ENCODE measurements around the gene CEP112. TPM values are rescaled to one million over a fixed set of nuclear protein-coding genes. Genes with fewer than 3 reads are reported as not detected.

The CEP112 gene
- total RNA-seq, 1 donor from 2014 or later, result 20.7 TPM

DNA sequence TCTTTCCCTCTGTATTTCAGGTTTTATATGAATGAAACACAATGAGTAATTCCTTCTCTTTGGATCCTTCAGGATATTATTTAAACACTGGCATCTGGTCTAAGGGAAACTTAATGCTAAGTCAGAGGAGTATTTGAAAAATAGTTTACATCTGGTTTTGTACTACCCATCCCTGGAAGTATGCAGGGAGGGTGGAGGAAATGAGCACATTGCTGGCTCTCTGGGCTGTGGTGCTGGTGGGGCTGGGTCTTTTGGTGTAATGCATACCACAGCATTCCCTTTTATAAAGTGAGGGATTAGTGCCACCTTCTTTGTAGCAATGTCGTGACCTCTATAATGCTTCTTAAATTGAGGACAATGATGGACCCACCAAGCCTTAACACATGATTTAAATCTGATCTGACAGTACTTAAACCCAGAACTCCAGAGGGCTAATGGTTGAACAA is 525.0 kb downstream of the CEP112 start:
- DNase-seq, result no peak
- intact Hi-C loops (cut with DNase I), result no loop called here
- no peak for ATAC-seq (ENCODE audit: poor library complexity)

DNA sequence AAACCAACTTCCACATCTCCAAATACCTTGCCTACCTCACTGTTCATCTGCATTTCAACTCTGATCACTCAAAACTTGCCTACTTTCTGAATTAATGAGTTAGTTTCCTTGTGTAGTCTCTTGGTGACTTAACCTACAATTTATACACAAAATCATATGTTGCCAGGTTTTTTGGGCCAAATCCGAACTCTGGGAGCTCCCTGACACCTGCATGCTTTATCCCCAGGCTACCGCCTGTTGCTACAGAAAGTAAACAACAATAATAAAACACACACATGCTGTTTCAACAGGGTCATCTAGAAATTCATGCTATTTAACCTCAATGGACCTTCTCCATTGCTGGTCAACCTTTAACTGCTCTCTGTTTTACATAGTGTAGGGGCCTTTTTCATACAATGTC is 526.0 kb downstream of the CEP112 start:
- intact Hi-C loops (cut with DNase I), result no loop called here
- no peak for ATAC-seq (ENCODE audit: poor library complexity)
- no peak for DNase-seq

DNA sequence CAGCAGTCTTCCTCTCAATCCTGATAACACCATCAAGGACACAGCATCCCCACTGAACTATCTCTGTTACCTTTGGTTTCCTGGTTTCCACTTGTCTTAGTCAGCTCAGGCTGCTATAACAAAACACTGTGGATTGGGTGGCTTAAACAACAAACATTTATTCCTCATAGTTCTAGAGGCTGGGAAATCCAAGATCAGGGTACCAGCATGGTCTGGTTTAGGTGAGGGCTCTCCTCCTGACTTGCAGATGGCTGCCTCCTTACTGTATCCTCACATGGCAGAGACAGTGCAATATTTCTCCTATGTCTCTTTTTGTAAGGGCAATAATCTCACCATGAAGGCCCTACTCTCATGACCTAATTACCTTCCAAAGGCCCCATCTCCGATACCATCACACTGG is 527.2 kb downstream of the CEP112 start:
- ATAC-seq (ENCODE audit: poor library complexity), result no peak
- no peak for DNase-seq
- intact Hi-C loops (cut with DNase I), result no loop called here

DNA sequence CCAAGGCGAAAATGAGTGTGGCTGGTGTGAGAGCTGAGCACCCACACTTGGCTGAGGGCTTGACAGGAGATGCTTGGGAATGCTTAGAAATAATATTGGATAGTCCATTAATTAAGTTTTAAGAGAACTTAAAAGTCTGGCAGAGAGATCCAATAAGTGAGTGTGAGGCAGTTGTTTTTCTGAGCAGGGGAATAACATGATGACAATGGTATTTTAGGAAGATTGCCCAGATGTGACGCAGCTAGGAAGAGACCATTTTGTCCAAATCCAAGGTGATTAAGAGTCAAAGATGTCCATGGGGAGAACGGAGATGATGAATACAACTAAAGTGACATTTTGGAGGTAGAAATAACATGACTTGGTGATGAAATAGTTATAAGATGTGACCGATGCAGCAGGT is 527.7 kb downstream of the CEP112 start:
- intact Hi-C loops (cut with DNase I), result no loop called here
- no peak for DNase-seq

DNA sequence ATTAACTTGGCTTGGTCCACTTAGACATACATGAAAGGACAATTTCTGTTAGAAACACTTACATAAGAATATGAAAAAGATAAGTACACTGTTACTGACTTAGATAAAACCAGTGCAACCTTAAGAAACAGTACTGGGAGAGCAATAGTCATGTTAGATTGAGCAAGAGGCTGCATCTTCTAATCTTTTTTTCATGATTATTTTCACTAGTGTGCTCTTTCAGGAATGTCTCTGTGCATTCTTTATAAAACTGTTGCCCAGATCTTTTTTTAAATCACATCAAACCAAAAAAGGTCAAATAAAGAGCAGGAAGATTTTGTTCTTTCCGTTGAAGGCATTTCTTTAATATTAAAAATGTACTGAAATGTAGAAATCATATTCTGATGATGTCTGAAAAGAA is 529.7 kb downstream of the CEP112 start:
- intact Hi-C loops (cut with DNase I), result no loop called here
- DNase-seq, result no peak
- ATAC-seq (ENCODE audit: poor library complexity), result no peak

More for the DNA sequence above, 527.7 kb downstream of the CEP112 start:
- no peak for ATAC-seq (ENCODE audit: poor library complexity)

DNA sequence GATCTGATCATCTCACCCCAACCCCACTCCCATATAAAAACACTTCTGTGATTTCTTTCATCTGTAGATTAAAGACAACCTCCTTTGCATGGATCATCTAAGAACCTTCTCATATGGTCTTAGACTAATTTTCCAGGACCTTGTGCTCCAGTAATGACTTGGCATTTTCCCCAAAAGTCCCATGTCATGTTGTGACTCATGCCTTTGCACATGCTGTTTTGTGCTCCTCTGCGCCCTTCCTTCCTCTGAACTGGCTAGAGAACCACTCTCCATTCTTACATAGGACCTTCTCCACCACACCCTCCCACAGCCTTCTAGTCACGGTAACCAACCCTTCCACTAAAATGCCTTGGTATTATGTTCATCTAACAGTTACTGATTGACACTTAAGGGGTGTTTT is 531.0 kb downstream of the CEP112 start:
- no peak for ATAC-seq (ENCODE audit: poor library complexity)
- intact Hi-C loops (cut with DNase I), result no loop called here
- no peak for DNase-seq

DNA sequence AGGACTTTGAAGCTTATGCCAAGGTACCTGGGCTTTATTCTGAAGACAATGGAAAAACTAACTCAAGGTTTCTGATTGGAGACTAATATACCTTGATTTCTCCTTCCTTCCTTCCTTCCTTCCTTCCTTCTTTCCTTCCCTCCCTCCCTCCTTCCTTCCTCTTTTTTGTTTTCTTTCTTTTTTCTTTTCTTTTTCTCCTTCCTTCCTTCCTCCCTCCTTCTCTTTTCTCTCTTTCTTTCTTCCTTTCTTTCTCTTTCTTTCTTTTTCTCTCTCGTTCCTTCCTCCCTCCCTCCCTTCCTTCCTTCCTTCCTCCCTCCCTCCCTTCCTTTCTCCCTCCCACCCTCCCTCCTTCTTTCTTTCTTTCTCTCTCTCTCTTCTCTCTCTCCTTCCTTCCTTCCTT is 531.9 kb downstream of the CEP112 start:
- intact Hi-C loops (cut with DNase I), result no loop called here
- ATAC-seq (ENCODE audit: poor library complexity) (no peak), DNase-seq (no peak)

DNA sequence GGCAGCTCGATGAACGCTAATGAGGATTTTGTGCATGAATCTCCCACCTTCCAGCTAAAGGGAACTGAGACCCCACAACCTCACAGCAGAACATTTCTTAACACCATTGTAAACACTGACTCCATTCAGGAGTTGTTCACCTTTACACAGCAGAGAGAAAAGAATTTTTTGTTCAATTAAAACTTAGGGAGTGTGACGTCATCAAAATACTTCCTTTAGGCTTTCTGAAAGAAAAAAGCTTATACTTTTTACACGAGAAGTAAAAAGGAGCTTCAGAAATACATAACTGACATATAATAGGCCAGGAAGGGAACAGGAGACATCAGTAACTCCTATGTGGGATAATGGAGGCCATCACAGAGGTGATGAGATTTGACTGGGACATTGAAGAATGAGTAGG is 532.4 kb downstream of the CEP112 start:
- DNase-seq, result no peak
- no peak for ATAC-seq (ENCODE audit: poor library complexity)
- intact Hi-C loops (cut with DNase I), result no loop called here

DNA sequence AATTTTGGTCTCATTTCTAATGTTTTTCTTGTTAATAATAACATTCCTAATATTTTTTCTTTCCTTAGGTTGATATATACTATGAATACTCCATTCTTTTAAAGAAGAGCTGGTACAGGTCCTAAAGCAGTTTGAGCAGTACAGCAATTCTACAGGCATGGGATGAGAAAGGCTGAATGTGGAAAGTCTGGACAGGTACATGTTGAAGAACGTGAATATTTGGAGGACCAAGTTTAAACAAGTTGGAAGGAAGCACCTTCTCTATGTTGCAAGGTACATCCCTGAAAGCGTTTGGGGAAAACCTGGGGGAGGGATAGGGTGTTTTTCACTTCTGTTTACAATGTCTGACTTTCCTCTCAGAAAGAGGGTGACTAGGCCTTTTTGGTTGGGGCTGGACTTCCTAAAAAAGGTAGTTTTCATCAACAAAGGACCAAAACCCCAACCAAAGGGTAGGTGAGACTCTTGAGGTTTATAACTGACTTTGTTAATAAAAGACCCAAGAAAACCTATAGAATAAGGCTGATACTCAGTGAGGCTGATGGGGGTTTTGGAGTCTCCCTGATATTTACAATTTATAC is 534.6 kb downstream of the CEP112 start:
- intact Hi-C loops (cut with DNase I), result no loop called here
- DNase-seq, result no peak
- ATAC-seq (ENCODE audit: poor library complexity), result no peak

DNA sequence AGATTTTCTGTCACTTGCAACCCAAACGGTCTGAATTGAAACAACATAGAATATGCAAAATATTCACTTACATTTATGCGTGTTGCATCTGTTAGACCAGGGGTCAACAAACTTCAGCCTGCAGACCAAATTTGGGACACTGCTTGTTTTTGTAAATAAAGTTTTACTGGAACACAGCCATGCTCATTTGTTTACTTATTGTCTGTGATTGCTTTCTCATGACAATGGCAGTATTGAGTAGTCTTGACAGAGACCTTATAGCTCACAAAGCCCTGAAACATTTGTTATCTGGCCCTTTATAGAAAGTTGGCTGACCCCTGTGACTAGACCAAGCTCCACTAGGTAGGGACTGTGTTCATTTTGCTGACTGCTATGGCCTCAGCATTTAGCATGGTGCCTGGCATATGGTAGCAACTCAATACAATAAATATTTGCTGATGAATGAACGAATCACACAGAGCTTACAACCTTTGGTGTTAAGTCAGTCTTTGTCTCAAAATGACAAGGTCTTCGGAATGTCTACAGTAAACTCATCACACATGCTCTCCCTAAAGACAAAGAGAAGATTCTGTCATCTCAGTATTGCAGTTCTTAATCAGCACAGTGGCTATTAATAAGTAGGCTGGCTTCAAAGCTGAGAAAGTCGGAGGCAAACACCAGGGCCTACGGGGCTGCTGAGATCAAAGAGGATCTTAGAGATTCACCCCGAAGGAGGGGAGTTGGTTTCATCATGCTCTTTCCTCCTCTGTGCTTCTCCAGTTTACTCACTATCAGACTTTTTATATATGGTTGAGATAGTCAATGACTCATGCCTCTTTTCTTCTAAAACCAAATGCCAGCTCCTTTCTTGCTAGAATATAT is 535.3 kb downstream of the CEP112 start:
- intact Hi-C loops (cut with DNase I), result no loop called here
- DNase-seq, result no peak
- no peak for ATAC-seq (ENCODE audit: poor library complexity)

DNA sequence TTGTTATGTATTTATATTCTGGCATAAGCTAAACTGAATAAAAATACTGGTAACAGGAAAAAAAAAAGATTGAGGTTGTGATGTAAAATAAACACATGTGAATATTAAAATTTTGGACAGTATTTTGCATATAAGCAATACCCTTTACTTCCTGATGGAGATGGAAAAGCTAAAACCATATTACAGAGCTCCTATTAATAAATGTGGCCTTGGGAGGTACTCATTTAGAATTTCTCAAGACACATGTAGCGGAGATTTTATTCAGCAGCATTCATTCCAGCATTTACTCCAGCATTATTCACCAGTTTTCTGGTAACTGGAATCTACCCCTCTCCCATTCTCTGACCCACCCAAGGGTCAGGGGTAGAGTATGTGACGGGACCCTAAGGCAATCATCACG is 536.2 kb downstream of the CEP112 start:
- ATAC-seq (ENCODE audit: poor library complexity), result no peak
- intact Hi-C loops (cut with DNase I), result no loop called here
- DNase-seq, result no peak

DNA sequence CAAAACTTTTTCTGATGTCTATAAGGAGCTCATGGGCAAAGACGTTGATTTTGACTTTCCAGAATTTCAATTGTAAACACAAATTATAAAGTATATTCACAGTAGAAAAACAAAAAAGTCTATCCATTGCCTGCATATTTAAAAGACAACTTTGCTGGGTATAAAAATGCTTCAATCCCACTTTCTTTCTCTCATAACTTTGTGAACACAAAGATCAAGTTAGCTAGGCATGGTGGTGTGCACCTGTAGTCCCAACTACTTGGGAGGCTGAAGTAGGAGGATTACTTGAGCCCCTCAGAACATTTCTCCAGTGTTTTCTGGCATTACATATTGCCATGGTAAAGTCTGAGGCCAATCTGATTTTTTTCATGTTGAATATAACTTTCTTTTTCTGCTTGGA is 547.4 kb downstream of the CEP112 start:
- intact Hi-C loops (cut with DNase I), result no loop called here
- ATAC-seq (ENCODE audit: poor library complexity), result no peak
- no peak for DNase-seq

DNA sequence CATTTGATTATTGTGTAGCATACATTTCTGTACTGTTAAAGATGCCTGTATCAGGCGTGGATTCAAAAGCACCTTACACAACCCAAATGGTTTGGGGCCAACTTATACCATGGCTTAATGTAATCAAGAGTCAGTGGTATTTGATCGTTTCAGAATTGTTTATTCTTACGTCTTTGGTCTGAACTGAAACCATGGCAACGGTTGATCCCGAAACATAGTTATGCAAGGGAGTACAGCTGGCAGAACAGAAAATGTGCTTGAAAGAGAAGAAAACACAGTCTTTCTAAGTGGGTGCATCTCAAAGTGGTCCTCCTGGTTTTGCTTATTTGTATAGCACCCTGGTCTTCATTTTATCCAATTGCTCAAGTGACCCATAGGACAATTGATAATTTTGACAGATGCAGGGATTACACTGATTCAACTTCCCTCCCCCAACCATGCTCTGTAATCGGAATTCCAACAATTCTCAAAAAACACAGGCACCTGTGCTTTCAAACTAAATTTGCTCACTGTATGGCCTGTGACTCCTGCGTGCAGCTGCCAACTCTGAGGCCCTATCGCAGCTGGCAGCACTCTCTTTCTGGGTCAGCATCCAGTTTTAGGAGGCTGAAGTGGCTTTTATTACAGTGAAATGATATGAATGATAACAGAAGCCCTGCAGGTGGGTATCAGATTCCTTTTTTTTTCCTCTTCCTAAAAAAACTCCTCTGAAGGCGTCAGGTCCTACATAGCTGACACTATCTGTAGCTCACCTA is 553.5 kb downstream of the CEP112 start:
- ATAC-seq (ENCODE audit: poor library complexity) (peak; percentile 61), DNase-seq (no peak)
- intact Hi-C loops (cut with DNase I), result no loop called here

DNA sequence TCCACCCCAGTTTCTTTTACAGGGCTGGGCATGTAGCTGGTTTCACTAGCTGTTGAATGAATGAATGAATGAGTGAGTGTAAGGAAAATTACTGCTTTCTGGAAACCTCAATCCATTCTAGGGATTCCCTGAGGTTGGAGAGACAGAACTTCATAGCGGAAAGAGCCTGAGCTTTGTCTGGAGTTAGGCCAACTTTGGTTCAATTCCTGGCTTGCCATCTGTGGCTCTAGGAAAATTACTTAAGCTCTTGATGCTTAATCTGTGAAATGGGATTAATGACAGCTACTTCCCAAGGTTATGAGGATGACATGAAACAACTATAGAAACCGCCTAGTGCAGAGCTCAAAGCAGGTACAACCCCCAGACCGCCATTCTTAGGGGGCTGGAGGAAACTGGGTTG is 554.1 kb downstream of the CEP112 start:
- DNase-seq, result no peak
- ATAC-seq (ENCODE audit: poor library complexity), result no peak
- intact Hi-C loops (cut with DNase I), result no loop called here

DNA sequence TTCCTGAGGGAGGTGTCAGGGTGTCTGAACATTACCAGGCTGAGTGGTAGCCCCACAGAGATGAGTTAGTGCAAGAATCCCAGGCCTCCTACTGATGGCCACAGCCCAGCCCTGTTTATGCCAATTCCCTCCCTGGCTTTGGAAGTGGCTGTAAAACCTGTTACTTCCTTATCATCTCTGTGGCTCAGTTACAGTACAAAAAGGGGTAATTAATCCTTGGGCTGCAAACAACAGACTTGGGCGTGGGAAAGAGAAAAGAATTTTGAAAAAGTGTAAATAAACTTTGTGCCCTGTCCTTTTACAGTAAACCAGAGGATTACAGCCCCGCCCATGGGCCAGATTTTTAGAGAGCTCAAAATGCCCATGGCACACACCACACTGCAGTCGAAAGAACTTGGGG is 557.4 kb downstream of the CEP112 start:
- ATAC-seq (ENCODE audit: poor library complexity) (no peak), DNase-seq (no peak)
- intact Hi-C loops (cut with DNase I), result no loop called here

DNA sequence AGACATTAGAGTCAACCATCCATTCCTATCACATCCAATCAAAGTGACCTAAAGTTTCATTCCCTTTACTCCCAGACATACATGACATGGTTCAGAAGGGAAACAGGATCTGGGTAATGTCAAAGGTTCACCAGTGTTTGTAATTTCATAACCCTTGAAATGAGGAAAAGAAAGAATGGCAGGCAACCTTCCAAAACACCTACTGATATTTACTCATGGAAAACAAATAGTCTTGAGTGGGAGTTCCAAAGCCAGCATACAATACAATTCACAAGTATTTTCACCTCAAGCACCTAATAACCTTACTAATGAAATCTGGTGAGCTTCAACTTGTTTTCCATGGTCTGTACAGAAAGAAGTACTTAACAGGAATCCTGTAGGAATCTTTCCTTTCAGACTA is 557.9 kb downstream of the CEP112 start:
- DNase-seq (no peak), ATAC-seq (ENCODE audit: poor library complexity) (no peak)
- intact Hi-C loops (cut with DNase I), result no loop called here

DNA sequence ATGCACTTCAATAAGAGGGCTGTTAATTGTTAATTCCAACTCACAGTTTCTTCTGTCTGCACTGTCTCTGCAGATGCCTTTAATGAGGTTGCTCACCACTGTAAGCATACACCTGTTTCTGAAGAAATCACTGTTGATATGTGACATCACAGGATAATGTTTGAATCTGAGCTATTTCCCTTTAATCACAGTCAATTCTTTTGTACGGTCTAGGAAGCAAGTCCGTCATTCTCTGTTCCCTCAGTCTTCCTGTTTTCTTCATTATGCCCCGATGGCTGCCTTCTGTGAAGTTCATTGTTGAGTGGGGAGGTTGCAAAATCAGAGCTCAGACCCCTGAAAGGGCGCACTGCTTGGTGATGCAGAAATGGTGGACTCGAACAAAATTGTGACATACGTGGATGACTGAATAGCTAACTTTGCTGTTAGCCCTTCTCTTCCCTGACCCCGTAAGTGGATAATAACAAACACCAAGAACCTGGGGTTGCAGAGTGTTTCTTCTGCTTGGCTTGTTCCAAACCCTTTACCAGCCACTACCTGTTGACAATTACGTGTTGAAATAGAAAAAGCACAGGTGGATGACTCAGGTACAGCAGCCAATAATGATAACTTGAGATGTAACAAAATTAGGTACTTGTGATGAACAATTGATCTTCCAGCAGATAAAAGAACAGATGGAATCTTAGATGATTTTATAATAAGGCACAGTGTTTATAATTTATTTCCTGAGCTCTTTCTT is 558.6 kb downstream of the CEP112 start:
- ATAC-seq (ENCODE audit: poor library complexity) (no peak), DNase-seq (no peak)
- intact Hi-C loops (cut with DNase I), result no loop called here

DNA sequence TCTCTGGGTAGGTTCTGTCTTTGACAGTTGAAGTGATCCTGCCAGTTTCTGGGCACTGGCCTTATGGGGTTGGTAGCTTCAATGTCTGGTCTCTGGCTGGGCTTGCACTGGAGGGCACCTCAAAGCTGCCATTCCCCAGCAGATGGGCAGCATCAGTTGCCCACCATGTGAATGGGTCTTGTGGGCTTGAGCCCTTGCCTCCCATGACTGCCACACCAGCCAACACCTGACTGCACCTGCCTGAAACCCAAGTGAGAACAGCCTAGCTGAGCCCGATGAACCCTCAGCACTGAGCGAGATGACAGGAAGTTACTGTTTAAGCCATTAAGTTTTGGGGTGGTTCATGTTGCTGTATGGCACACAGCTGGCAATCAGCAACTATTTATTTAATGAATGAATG is 561.4 kb downstream of the CEP112 start:
- intact Hi-C loops (cut with DNase I), result no loop called here
- ATAC-seq (ENCODE audit: poor library complexity), result no peak
- no peak for DNase-seq

DNA sequence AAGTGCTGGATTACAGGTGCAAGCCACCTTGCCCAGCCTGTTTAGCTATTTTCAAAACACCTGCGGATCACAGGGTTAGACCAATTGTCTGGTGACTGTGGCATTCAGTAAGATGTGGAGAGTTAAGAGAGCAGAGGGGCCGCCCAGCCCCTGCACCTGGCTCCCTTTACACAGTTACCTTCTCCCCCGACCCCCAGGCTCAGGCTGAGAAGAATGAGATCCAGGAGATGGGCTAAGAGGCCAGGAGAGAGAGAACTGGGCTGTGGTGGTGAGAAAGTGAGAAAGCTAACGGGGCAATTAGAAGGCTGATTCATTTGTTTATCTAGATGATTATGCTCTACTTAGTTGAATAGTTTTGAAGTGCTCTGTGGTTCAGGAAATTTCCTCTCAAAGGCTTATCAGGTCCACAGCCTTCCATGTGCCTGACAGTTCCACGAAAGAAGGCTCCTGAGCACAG is 562.7 kb downstream of the CEP112 start:
- ATAC-seq (ENCODE audit: poor library complexity) (no peak), DNase-seq (no peak)
- intact Hi-C loops (cut with DNase I), result no loop called here
